Esophagus squamous epithelium (tissue), 5 donors: ENCODE data around the gene C16orf54. TPM values are rescaled to one million over a fixed set of nuclear protein-coding genes. Genes with fewer than 3 reads are reported as not detected.
"Not testable (repeated sequence)": the region's sequence is repeated elsewhere in the genome, so short reads cannot be mapped to it uniquely, and the experiment has no call there.

Experiments used
- DNase-seq: peaks from one replicate; lab custom pipeline; 2025; lab: John Stamatoyannopoulos, UW
- H3K27ac ChIP-seq, 4 donors: fragments of 200-600 bp; sonication (generic); one replicate each; pipeline ENCODE4 v1.5.1; 2016 to 2019; ENCODE audit warnings: mild to moderate bottlenecking in 1 of 4
- H3K27me3 ChIP-seq, 4 donors: fragments of 200-600 bp; sonication (generic); 1 replicate in 3 of 4; 2 replicates in 1 of 4; pipeline versions ENCODE4 v1.5.1 to v1.6.0; 2017 to 2021; ENCODE audit warnings: antibody characterized with exemption in 1 of 4
- H3K36me3 ChIP-seq, 3 donors: fragments of 200-600 bp; sonication (generic); one replicate each; pipeline ENCODE4 v1.5.1; 2016 to 2019
- H3K4me1 ChIP-seq, 3 donors: fragments of 200-600 bp; sonication (generic); one replicate each; pipeline ENCODE4 v1.5.1; 2017 to 2019
- H3K4me3 ChIP-seq, 4 donors: fragments of 200-600 bp; sonication (generic); 1 replicate in 3 of 4; 2 replicates in 1 of 4; pipeline ENCODE4 v1.5.1; 2016 to 2019; ENCODE audit warnings: mild to moderate bottlenecking in 2 of 4, moderate library complexity in 1 of 4
- H3K9me3 ChIP-seq, 3 donors: fragments of 200-600 bp; sonication (generic); one replicate each; pipeline ENCODE4 v1.5.1; 2016 to 2019
- CTCF ChIP-seq, 6 experiments: fragments of 450-650 bp in 4 of 6; fragments of 200-600 bp in 2 of 6; sonication (generic) in 2 of 6; IDR thresholded peaks; one replicate each; pipeline ENCODE4 v1.5.1; 2016 to 2019; ENCODE audit warnings: antibody characterized with exemption in 6 of 6, mild to moderate bottlenecking in 4 of 6, moderate library complexity in 4 of 6
- POLR2A ChIP-seq, 4 donors: fragments of 450-650 bp; IDR thresholded peaks; one replicate each; pipeline ENCODE4 v1.6.1; 2017; ENCODE audit warnings: antibody characterized with exemption in 4 of 4, mild to moderate bottlenecking in 4 of 4, moderate library complexity in 3 of 4
- WGBS, 2 donors: methylation state at CpG; one replicate each; pipeline ENCODE4 v1.1.5; 2018; 5-methylcytosine and 5-hydroxymethylcytosine counted together
- intact Hi-C: fragments of 100-400 bp; cut with DNase I; formaldehyde crosslinking; loops from one replicate; pipeline ENCODE4 v1.15.0; 2022
- total RNA-seq, 4 donors: library from RNA; depleted of rRNA; stranded (reverse); fragments of >200 nt; gene quantifications; one replicate each; pipeline ENCODE4 v1.1.0, GENCODE V29; 2016
- donor health status: DM: yes; HTN: yes; CAD: no.

The C16orf54 gene
- total RNA-seq, 4 donors from 2014 or later: 0.13 to 3.4 (median 1.6) TPM

GRCh38 chr16:29710227-29711219, 35.3 kb downstream of the C16orf54 start:
- DNase-seq: no peak
- 45 to 47% methylated on average over 17 of the region's 17 CpGs for WGBS, 2 donors
- H3K36me3 ChIP-seq: no peaks in the 10 kb centered on the region
- no peaks in the 10 kb centered on the region for H3K9me3 ChIP-seq
- no peaks in the 10 kb centered on the region for H3K27me3 ChIP-seq
- TF ChIP-seq POLR2A (IDR thresholded peaks at IDR 0.05) (no peak), CTCF (IDR thresholded peaks at IDR 0.05) (peak; percentile 44 to 84 (median 66))
- intact Hi-C loops: no loop called here
- H3K4me3 ChIP-seq: no peak overlapping the region
- peaks cover 0 to 3% (median 0%) of the 10 kb centered on the region in 3 donors for H3K4me1 ChIP-seq
- no peak overlapping the region for H3K27ac ChIP-seq

DNA sequence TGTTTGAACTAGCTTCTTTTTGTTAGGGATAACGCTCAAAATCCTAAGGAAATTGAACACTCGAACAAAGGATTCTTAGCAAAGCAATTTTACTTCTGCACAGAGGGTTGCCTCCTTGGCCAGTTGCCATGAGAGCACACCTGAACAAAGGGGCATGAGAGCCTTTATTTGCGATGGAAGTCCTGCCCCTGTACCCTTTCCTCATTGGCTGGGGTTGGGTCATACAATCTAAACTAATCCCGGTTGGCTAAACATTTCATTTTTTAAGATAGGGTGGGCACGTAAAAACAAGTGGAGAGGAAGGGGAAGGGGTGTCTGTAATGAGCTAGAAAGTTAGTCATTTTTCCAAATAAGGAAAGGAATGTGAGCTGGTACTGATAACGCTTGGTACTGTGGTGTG, 36.1 kb downstream of the C16orf54 start:
- H3K4me3 ChIP-seq, H3K27me3 ChIP-seq, H3K36me3 ChIP-seq, H3K4me1 ChIP-seq, DNase-seq, H3K9me3 ChIP-seq, intact Hi-C loops, H3K27ac ChIP-seq: not testable (repeated sequence)
- WGBS, 2 donors: 67 to 76% methylated on average over 5 to 6 of the region's 6 CpGs

DNA sequence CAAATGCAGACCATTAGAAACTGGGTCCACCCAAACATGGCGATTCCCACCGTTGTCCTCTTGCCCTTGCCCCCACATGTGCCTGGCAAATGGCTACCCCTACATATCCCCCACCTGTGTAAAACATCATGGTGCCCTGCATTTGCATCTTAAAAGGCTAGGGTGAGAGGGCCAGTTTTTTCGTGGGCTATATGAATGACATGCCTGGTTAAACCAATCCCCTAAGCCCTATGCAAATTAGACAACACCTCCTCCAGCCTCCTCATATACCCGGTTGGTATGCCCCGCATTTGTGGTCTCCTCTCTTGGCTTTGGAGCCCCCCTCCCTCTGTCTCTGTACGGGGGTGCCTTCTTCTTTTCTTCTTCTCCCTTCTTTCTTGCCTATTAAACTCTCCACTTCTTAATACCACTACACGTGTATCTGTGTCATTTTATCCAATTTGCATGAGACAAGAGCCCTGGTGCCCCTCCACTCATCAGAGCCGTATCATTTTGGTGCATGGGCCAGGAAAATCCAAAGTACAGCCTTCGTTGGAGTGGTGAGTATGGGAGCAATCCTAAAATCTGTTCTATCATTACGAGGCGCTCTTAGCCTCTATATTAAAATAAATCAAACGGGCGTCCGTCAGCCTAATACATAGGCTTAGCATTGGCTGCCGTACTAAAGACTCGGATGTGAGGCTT, 36.7 kb downstream of the C16orf54 start:
- Histone ChIP-seq H3K9me3 (no peaks in the 10 kb centered on the region), H3K4me3 (no peak overlapping the region), H3K27ac (no peak overlapping the region), H3K27me3 (no peaks in the 10 kb centered on the region), H3K36me3 (no peaks in the 10 kb centered on the region), H3K4me1 (peaks cover 0 to 3% (median 0%) of the 10 kb centered on the region in 3 donors)
- intact Hi-C loops: no loop called here
- DNase-seq: no peak
- 71 to 75% methylated on average over 16 of the region's 16 CpGs for WGBS, 2 donors
- TF ChIP-seq CTCF (IDR thresholded peaks at IDR 0.05) (no peak), POLR2A (IDR thresholded peaks at IDR 0.05) (no peak)

GRCh38 chr16:29707160-29707559, 38.6 kb downstream of the C16orf54 start:
- intact Hi-C loops, H3K9me3 ChIP-seq, H3K27me3 ChIP-seq, H3K27ac ChIP-seq, DNase-seq, H3K36me3 ChIP-seq, H3K4me1 ChIP-seq, H3K4me3 ChIP-seq: not testable (repeated sequence)
- 100% methylated on average over 1 of the region's 1 CpG for WGBS, 2 donors

DNA sequence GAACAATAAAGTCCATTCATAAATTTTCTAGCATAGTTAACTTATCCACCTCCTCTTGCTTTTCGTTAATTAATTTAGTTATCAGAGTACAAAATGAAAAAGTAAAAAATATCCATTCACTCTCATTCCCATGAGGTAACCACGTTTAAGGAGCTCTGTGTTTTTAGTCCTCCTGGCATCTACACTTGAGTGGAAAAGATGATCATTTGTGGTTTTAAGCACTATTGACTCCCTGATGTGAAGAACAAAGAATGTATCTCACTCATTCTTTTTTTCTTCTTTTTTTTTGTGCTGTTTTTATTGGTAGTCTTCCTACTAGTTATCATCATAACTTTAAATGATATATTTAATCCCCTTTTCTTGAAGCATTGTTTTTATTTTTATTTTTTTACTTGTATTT, 40.8 kb downstream of the C16orf54 start:
- no peak for DNase-seq
- 56 to 59% methylated on average over 2 of the region's 2 CpGs for WGBS, 2 donors
- no peaks in the 10 kb centered on the region for H3K9me3 ChIP-seq
- H3K36me3 ChIP-seq: no peaks in the 10 kb centered on the region
- peaks cover 0 to 5% (median 0%) of the 10 kb centered on the region in 4 donors for H3K27me3 ChIP-seq
- H3K27ac ChIP-seq: no peak overlapping the region
- TF ChIP-seq POLR2A (IDR thresholded peaks at IDR 0.05) (no peak), CTCF (IDR thresholded peaks at IDR 0.05) (no peak)
- H3K4me1 ChIP-seq: peaks cover 0 to 6% (median 0%) of the 10 kb centered on the region in 3 donors
- no peak overlapping the region for H3K4me3 ChIP-seq
- intact Hi-C loops: no loop called here

GRCh38 chr16:29702269-29702668, 43.5 kb downstream of the C16orf54 start:
- DNase-seq: no peak
- peaks cover 0 to 5% (median 0%) of the 10 kb centered on the region in 4 donors for H3K27me3 ChIP-seq
- intact Hi-C loops: no loop called here
- TF ChIP-seq CTCF (IDR thresholded peaks at IDR 0.05) (no peak), POLR2A (IDR thresholded peaks at IDR 0.05) (no peak)
- peak overlapping the region in 1 of 4 donors; percentile 52 for H3K27ac ChIP-seq
- no peaks in the 10 kb centered on the region for H3K9me3 ChIP-seq
- WGBS, 2 donors: 56 to 64% methylated on average over 13 of the region's 13 CpGs
- no peaks in the 10 kb centered on the region for H3K36me3 ChIP-seq
- peaks cover 0 to 5% (median 0%) of the 10 kb centered on the region in 3 donors for H3K4me1 ChIP-seq
- no peak overlapping the region for H3K4me3 ChIP-seq
